ENCODE measurements around the gene ALDH1L2.

DNA sequence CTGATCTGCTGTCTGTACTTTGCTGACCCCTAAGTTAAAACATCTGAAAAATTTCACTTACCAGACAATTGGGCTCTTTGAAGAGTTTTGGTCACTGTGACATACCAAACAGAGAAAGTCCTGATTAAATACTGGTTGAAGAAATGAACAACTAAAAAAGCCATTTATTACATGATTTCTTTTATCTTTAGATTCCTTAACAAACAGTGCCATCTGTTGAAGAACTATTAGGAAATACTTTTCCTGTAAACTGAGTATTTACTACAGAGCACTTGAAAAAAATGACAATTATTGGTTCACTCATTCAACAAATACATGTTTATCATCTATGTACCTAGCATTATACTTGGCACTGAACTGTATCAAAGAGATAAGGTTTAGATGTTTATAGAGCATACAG is 16.7 kb upstream of the ALDH1L2 start:
- TF ChIP-seq CTCF (tag by site-specific recombination; IDR thresholded peaks at IDR 0.05) (peak; percentile 23; the same call in 1 of the 2 replicates), ZBTB49 (tag by site-specific recombination; IDR thresholded peaks at IDR 0.05; ENCODE audit: low read depth) (no peak), YY1 (tag by site-specific recombination; IDR thresholded peaks at IDR 0.05) (no peak), ZNF423 (tag by site-specific recombination; IDR thresholded peaks at IDR 0.05) (no peak), ZFP41 (tag by site-specific recombination; IDR thresholded peaks at IDR 0.05; ENCODE audit: borderline replicate concordance) (no peak), KLF8 (tag by site-specific recombination; IDR thresholded peaks at IDR 0.05) (no peak), ZBTB48 (tag by site-specific recombination; IDR thresholded peaks at IDR 0.05) (no peak)

All from HEK293 (cell line).